Nephron progenitor cell (in vitro differentiated cells): Measurements from ENCODE around the gene SND1.

Experiments used
- DNase-seq: peaks from one replicate; pipeline ENCODE4 v3.0.0; 2021
- H3K27ac Mint-ChIP-seq: 2 replicates; pipeline ENCODE4 v1.8.0; 2021; ENCODE audit warnings: mild to moderate bottlenecking, moderate library complexity, mixed read lengths
- H3K27me3 Mint-ChIP-seq: 2 replicates; pipeline ENCODE4 v1.8.0; 2021; ENCODE audit warnings: mild to moderate bottlenecking, low read depth, mixed read lengths; ENCODE audit not compliant: poor library complexity
- H3K36me3 Mint-ChIP-seq: 2 replicates; pipeline ENCODE4 v1.8.0; 2021; ENCODE audit warnings: low read depth, mixed read lengths
- H3K4me1 Mint-ChIP-seq: 2 replicates; pipeline ENCODE4 v1.8.0; 2021; ENCODE audit warnings: mixed read lengths
- H3K4me3 Mint-ChIP-seq: 2 replicates; pipeline ENCODE4 v1.8.0; 2021; ENCODE audit warnings: mild to moderate bottlenecking, moderate library complexity, mixed read lengths
- H3K9me3 Mint-ChIP-seq: 2 replicates; pipeline ENCODE4 v1.8.0; 2021; ENCODE audit warnings: mild to moderate bottlenecking, moderate library complexity, mixed read lengths
- TF ChIP-seq, protein P1 (sequence below): fragments of 200-600 bp; sonication (generic); IDR thresholded peaks from 2 replicates; pipeline ENCODE4 v1.5.0; 2021; ENCODE audit warnings: antibody characterized with exemption

SND1 gene

DNA sequence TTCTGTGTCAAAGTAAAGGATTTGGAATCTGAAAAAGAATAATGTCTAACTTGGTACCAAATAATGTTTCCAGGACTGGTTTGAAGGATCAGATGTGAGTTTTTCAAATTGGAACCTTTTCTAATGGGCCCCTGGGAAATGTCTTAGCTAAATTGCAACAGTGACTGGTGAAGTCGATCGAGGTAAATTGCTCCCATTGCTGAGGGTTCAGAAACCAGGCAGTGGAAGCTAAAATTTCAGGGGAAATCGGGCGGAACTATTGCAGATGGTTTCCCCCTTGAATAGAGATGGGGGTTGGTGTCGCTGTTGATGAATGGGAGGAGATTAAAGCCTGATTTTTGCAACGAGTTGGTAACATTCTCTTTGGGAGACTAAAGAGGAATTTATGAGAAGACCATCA, 112.7 kb downstream of the SND1 start:
- Mint-ChIP-seq H3K9me3 (no peaks in the 10 kb centered on the region), H3K27me3 (no peaks in the 10 kb centered on the region), H3K4me3 (no peak overlapping the region), H3K27ac (no peak overlapping the region), H3K36me3 (peaks cover 22% of the 10 kb centered on the region), H3K4me1 (peaks cover 43% of the 10 kb centered on the region)
- DNase-seq: no peak
- TF ChIP-seq, protein P1, sequence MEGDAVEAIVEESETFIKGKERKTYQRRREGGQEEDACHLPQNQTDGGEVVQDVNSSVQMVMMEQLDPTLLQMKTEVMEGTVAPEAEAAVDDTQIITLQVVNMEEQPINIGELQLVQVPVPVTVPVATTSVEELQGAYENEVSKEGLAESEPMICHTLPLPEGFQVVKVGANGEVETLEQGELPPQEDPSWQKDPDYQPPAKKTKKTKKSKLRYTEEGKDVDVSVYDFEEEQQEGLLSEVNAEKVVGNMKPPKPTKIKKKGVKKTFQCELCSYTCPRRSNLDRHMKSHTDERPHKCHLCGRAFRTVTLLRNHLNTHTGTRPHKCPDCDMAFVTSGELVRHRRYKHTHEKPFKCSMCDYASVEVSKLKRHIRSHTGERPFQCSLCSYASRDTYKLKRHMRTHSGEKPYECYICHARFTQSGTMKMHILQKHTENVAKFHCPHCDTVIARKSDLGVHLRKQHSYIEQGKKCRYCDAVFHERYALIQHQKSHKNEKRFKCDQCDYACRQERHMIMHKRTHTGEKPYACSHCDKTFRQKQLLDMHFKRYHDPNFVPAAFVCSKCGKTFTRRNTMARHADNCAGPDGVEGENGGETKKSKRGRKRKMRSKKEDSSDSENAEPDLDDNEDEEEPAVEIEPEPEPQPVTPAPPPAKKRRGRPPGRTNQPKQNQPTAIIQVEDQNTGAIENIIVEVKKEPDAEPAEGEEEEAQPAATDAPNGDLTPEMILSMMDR: no peak

DNA sequence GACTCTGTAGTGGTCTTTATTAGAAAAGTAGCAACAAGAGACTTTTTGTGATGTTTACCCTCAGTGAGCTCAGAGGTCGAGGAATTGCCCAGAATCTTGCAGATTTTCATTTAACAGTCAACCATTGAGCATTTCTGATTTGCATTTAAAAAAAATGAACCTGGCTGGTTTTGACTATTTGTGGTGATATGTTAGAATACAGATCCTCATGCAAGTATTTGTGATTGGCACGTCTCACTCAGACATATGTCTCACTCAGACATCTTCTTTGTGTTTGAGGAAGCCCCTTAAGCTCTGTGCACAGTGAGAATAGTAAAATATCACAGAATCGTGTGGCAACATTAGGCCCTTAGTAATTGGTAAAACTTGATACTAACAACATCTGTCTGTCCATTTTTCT, 113.2 kb downstream of the SND1 start:
- DNase-seq: no peak
- TF ChIP-seq, protein P1: no peak
- Mint-ChIP-seq H3K27ac (no peak overlapping the region), H3K4me3 (no peak overlapping the region), H3K36me3 (peaks cover 22% of the 10 kb centered on the region), H3K27me3 (no peaks in the 10 kb centered on the region), H3K4me1 (peaks cover 43% of the 10 kb centered on the region), H3K9me3 (no peaks in the 10 kb centered on the region)

DNA sequence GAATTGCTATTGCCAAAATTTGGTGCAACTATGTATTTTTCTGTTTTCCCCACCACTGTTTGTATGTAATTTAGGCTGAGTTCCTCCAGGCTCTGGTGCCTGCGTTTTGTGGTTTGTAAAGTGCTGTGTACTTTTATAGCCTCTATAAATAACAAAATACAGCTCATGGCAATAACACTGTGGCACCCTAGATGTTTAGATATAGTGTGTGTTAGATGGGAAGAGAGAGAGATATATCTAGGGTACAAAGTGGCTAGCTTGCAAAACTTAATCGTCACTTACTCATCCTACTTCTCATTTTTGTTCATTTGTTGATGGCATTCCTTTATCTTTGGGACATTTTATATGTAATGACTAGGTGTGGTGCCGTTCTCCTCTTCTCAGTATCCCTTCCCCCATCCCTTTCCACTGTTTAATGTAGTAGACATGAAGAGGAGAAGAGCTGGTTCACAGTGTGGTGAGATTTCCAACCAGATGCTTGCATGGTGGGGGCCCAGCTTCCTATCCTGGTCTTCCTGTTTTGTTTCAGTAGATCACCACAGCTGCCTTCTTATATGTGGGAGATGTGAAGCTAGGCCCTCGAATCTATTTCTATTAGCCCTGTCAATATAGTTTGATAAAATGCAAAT, 115.0 kb downstream of the SND1 start:
- TF ChIP-seq, protein P1: no peak
- DNase-seq: no peak
- Mint-ChIP-seq H3K4me1 (peaks cover 43% of the 10 kb centered on the region), H3K27me3 (no peaks in the 10 kb centered on the region), H3K4me3 (no peak overlapping the region), H3K27ac (peak overlapping the region; percentile 14), H3K36me3 (peaks cover 23% of the 10 kb centered on the region), H3K9me3 (no peaks in the 10 kb centered on the region)

DNA sequence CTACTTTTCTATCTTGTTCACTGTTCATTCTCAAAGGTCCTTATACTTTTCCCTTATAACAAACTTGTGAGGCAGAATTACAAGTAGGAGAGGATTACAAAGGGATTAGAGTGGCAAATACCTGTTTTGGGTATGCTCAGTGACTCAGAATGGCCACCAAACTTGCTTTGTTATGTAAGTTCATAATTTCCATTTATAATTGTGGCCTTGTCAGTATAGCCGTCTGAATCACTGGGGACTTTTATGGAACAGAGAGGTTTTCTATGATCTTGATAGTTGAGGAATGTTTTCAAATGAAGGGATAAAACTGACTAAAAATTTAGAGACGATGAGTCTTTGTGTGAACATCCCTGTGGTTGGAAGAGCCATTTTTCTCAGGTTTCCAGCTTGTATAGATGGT, 116.2 kb downstream of the SND1 start:
- Mint-ChIP-seq H3K4me1 (peaks cover 43% of the 10 kb centered on the region), H3K36me3 (peaks cover 29% of the 10 kb centered on the region), H3K9me3 (no peaks in the 10 kb centered on the region), H3K27me3 (no peaks in the 10 kb centered on the region), H3K4me3 (no peak overlapping the region), H3K27ac (no peak overlapping the region)
- TF ChIP-seq, protein P1: no peak
- no peak for DNase-seq

DNA sequence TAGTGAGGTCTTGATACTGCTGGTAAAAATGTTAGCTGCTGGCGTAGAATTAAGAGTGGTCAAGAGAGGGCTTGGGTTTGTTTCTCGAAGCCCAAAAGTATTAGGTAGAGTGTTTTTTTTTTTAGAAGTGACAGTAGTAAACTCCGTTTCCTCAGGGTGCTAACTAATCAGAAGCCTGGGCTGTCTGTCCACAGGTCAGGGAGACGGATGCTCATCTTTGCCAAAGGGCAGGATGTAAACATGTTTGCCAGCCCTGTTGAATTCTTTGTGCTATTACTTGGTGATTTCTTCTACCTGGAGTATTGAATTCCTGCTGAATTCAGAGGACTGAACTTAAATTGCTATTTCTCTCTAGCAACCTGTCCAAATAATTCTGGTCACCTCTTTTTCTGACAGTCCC, 117.1 kb downstream of the SND1 start:
- Mint-ChIP-seq H3K4me1 (peaks cover 37% of the 10 kb centered on the region), H3K9me3 (no peaks in the 10 kb centered on the region), H3K27ac (no peak overlapping the region), H3K27me3 (no peaks in the 10 kb centered on the region), H3K36me3 (peaks cover 29% of the 10 kb centered on the region), H3K4me3 (no peak overlapping the region)
- DNase-seq: no peak
- TF ChIP-seq, protein P1: no peak

DNA sequence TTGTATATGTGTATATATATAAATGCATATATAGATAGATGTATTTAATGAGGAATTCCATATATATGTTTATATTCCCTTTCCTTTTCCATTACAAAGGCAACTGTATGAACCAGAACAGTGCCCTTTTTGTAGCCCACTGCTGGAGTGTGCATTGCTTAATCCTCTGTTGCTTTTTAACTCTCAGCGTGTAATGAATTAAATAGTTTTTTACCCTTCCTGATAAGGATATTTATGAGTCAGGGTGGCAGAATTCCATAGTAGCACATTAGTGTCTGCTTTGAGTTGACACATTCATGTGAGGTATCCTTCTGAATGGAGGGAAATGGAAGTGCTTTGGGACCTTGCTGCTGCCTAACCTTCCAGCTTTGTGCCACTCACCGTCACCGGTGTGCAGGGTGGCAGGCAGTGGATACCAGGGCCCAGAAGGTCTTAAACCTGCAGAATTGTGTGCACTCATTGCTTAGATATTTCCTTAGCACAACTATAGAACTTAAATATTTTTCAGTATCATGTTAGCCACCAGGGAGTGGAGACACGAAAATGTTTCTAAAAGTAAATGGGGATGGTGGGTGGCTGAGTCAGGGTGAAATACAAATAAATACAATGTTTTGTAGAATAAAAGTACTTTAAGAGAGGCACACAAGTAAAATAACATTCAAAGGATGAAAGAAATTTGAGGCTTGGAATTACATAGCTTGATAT, 117.9 kb downstream of the SND1 start:
- no peak overlapping the region for H3K4me3 Mint-ChIP-seq
- peaks cover 29% of the 10 kb centered on the region for H3K36me3 Mint-ChIP-seq
- no peaks in the 10 kb centered on the region for H3K9me3 Mint-ChIP-seq
- no peaks in the 10 kb centered on the region for H3K27me3 Mint-ChIP-seq
- no peak overlapping the region for H3K27ac Mint-ChIP-seq
- H3K4me1 Mint-ChIP-seq: peaks cover 29% of the 10 kb centered on the region
- TF ChIP-seq, protein P1: no peak
- no peak for DNase-seq
